ENCODE results near the gene INO80D.
"Not testable (repeated sequence)": the region's sequence is repeated elsewhere in the genome, so short reads cannot be mapped to it uniquely, and the experiment has no call there.

Gene INO80D

DNA sequence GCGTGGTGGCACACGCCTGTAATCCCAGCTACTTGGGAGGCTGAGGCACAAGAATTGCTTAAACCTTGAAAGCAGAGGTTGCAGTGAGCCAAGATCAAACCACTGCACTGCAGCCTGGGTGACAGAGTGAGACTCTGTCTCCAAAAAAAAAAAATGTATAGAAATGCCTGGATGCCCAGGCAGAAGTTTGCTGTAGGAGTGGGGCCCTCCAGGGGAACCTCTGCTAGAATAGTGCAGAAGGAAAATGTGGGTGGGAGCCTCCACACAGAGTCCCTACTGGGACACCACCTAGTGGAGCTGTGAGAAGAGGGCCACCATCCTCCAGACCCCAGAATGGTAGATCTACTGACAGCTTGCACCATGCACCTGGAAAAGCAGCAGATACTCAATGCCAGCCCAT, 70.2 kb downstream of the INO80D start:
- not testable (repeated sequence) for DNase-seq

DNA sequence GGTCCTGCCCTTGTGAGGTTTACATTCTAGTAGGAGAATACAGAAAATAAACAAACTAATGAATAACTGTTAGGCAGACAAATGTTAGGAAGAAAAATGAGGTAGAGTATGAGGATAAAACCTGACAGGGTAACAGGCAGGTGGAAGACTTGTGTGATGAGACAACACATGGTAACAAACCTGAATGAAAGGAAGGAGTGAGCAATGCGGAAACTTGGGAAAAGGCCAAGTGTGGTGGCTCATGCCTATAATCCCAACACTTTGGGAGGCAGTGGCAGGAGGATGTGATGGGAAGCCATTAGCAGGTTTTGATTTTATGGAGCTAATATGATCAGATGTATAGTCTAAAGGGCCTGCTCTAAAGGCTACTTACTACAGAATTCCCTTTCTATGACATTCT, 74.2 kb downstream of the INO80D start:
- DNase-seq = no peak

GRCh38 chr2:206011018-206011614, 74.9 kb downstream of the INO80D start:
- DNase-seq = no peak

GRCh38 chr2:206004004-206004693, 81.8 kb downstream of the INO80D start:
- DNase-seq = no peak

DNA sequence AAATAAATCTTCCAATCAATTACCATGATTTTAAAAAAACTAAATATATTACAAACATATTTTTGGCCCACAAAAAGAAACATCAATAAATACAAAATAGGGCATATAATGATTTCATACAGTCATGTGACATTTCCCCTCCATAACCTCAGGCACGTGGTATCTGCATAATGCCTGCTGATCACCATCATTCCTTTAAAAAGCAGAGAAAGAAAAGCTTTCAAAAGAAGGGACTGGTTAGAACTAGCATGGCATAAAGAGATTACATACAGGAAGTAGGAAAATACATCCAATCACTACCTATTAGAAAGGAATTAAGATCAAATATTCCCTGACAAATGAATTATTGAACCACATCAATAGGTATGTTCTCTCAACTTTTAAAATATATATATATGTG, 83.5 kb downstream of the INO80D start:
- no peak for DNase-seq

GRCh38 chr2:206001912-206002311, 84.1 kb downstream of the INO80D start:
- no peak for DNase-seq

DNA sequence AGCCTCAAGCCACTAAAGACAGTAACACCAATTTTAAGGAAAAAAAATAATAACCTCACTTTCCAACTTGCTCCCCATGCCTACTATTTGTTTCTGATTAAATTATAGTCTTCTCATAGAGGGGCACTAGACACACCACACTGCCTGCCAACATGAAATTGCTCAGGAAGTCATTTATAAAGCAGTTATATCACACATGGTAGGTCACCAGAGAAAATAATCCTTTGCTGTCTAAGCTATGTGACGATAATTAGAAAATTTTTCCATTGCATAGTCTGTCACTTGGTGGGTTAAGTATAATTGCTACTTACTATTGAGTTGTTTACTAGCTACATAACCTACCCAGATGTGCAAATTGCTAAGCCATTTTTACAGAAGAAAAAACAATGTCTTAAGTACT, 85.2 kb downstream of the INO80D start:
- DNase-seq = no peak

GRCh38 chr2:205998583-205998982, 87.4 kb downstream of the INO80D start:
- DNase-seq = no peak

- no peak for DNase-seq
Measured at GRCh38 chr2:205996161-205996560, 89.8 kb downstream of the INO80D start.

DNA sequence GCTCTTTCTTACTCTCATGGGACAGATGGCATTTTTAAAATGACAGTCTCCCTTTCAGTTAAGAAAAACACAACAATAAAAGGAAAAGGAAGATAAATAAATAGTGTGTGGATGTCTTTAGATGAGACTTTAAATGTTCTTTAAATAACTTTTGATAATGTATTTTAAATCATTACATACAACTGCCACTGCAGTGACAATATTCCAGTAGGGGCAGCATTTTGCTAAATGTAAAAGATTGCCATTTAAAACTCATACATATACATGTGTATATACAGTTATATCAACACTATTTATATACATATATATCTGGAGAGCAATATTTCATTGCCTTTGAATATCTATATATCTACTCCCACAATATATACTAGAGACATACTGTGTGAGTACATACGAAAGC, 90.7 kb downstream of the INO80D start:
- DNase-seq = no peak

- peak; percentile 80 for DNase-seq
Measured at GRCh38 chr2:205994344-205994743, 91.6 kb downstream of the INO80D start.

DNA sequence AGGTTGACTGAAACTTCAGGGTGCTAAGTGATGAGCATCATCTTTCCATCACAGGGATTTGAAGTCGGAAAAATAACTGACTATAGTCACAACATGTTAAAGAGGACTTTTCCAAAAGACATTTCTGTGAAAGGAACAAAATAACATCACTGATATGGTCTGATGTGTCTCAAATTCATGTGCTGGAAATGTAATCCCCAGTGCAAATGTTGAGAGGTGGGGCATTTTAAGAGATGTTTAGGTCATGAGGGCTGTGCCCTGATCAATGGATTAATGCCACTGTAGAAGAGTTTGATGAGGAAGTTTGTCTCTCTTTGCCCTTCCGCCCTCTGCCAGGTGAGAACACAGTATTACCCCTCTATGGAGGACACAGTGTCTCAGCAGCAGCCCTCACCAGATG, 95.9 kb downstream of the INO80D start:
- no peak for DNase-seq

- no peak for DNase-seq
Measured at GRCh38 chr2:205989271-205990071, 96.5 kb downstream of the INO80D start.

DNA sequence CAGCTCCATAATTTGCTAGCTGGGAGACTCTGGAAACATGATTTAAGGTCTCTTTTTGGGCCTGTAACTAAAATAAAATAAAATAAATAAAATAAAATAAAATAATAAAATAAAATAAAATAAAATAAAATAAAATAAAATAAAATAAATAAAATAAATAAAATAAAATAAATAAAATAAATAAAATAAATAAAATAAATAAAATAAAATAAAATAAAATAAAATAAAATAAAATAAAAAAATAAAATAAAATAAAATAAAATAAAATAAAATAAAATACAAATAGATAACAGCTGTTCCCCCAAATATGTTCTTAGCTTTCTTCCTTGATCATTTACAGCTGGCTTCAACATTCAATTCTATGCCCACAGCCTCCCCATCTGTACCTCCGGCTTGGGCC, 97.3 kb downstream of the INO80D start:
- DNase-seq = not testable (repeated sequence)

- DNase-seq = no peak
Measured at GRCh38 chr2:205988274-205988673, 97.7 kb downstream of the INO80D start.

GRCh38 chr2:205986334-205986733, 99.6 kb downstream of the INO80D start:
- not testable (repeated sequence) for DNase-seq

DNA sequence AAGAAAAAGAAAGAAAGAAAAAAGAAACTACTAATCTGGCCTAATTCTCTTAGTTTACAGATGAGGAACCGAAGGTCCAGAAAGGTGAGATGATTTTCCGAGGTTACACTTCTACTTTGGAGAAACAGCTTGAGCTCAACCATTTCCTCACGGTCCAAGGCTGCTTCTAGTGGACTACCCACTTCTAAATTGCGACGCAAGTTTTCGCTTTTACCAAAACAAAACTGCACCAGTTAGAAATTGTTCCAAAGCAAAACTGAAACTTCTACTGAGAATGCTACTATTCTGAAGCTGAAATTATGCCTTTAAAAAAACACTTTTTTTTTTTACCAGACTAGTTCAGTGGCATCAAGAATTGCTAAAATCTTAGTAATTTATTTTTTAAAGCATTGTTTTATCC, 101.6 kb downstream of the INO80D start:
- DNase-seq = no peak

DNA sequence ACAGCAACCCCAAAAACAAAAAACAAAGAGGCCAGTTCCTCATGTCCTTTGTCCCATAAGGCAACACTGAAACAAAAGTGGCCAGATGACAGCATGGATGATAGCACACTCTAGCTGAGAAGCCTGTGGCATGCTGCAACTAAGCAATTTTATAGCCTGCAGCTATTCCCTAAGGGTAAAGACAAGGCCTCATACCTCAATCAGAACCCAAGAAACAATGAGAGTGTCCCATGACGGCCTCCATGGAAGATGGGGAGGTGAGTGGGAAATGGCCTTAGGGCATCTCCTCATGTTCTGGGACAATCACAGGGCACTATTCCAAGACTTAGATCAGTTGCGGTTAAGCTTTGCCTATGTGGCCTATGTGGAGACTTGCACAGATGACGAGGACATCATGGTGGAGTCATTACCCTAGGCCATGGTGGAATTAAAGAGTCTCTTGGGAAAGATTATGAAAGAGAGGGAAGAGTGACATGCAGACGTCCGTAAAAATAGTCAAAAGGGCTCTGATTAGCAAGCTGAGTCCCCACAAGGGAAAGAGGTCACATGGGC, 103.1 kb downstream of the INO80D start:
- DNase-seq = no peak

GRCh38 chr2:205978728-205979127, 107.2 kb downstream of the INO80D start:
- not testable (repeated sequence) for DNase-seq

GRCh38 chr2:205977699-205978098, 108.3 kb downstream of the INO80D start:
- DNase-seq = not testable (repeated sequence)

DNA sequence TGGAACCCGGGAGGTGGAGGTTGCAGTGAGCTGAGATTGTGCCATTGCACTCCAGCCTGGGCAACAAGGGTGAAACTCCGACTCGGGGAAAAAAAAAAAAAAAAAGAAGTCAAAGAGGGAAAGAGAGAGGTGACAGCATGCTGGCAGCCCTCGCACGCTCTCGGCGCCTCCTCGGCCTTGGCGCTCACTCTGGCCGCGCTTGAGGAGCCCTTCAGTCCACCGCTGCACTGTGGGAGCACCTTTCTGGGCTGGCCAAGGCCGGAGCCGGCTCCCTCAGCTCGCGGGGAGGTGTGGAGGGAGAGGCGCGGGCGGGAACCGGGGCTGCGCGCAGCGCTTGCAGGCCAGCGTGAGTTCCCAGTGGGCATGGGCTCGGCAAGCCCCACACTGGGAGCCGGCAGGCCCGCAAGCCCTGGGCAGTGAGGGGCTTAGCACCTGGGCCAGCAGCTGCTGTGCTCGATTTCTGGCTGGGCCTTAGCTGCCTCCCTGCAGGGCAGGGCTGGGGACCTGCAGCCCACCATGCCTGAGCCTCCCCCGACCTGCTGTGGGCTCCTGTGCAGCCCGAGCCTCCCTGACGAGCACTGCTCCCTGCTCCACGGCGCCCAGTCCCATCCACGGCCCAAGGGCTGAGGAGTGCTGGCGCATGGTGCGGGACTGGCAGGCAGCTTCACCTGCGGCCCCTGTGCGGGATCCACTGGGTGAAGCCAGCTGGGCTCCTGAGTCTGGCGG, 108.9 kb downstream of the INO80D start:
- not testable (repeated sequence) for DNase-seq

DNA sequence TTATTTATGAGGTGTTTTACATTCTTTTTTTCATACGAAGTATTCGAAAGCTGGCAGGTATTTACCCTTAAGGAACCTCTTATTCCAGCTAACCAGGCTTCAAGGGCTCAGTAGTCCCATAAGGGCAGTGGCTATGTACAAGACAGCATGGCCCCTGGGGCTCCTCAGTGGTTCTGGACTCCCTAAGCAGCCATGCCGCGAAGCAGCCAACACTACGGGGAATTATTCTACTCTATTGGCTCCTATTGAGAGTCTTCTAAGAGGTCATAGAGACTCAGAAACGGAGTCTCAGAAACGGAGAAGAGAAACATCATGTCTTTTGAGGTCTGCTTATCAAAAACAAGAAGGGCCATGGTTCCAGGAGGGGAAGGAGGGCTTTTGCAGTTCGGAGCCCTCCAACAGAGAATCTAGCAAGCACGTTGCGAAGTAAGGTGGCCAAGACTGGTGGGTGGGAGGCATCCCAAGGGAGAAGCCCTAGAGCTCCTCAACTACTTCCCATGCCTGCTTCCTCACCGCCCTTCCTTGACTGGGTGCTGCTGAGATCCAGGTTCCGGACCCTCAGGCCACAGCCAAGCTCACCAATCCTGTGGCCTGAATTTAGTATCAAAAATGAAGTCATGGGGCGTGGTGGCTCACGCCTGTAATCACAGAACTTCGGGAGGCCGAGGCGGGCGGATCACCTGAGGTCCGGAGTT, 109.7 kb downstream of the INO80D start:
- DNase-seq = no peak

All from DMS79 (cell line).